K562 (cell line): Measurements from ENCODE around the gene ARHGAP24. TPM values are rescaled to one million over a fixed set of nuclear protein-coding genes. Genes with fewer than 3 reads are reported as not detected.

ENCODE experiments used
- ATAC-seq: fragments of 200-7000 bp; cut with Tn5 transposase; 3 replicates; pipeline ENCODE4 v1.9.1; 2020; ENCODE audit warnings: moderate library complexity
- BruUV-seq: library from RNA; stranded (reverse); fragments of 400-500 nt; replicated peaks from 2 replicates; lab custom pipeline; 2021; lab: Mats Ljungman, UMichigan
- CTCF ChIA-PET: fragments of 300-600 bp; formaldehyde crosslinking; extraction: SDS; loops from one replicate; lab custom pipeline; 2021; ENCODE audit warnings: low intra/inter-chr PET ratio; lab: Yijun Ruan, JAX
- POLR2A ChIA-PET: fragments of 300-600, 350-650 bp; sonication (Branson Sonifier 250); formaldehyde crosslinking; extraction: SDS; loops from one replicate; lab custom pipeline; 2021; ENCODE audit warnings: antibody characterized with exemption, inconsistent platforms; lab: Yijun Ruan, JAX
- DNase-seq, 4 experiments: peaks; one replicate each; pipeline versions ENCODE4 v3.0.0 to v3.0.0-alpha.2; 2011 to 2018; ENCODE audit warnings: low spot score in 3 of 4, mixed read lengths in 3 of 4; ENCODE audit errors: extremely low read depth in 1 of 4
- FAIRE-seq: peaks from 2 replicates; lab custom pipeline; 2011; peaks lifted over from hg19 to GRCh38; lab: Jason Lieb, UNC
- H2AFZ ChIP-seq: 2 replicates; pipeline ENCODE4 v1.6.0; 2011; ENCODE audit warnings: low read depth, low read length, control low read depth, inconsistent platforms
- H3K27ac ChIP-seq: fragments of 200-600 bp; 3 replicates; pipeline ENCODE4 v1.8.0; 2011; ENCODE audit warnings: low read depth, mild to moderate bottlenecking, control low read depth, inconsistent platforms, low read length, moderate library complexity, mixed read lengths; ENCODE audit errors: extremely low read depth
- H3K27me3 ChIP-seq, 2 experiments: fragments of 300-600 bp in 1 of 2; 2 replicates in 1 of 2; 3 replicates in 1 of 2; pipeline versions ENCODE4 v1.6.0 to v1.8.0; 2011; ENCODE audit warnings: inconsistent platforms in 2 of 2, low read length in 2 of 2, mild to moderate bottlenecking in 1 of 2, mixed read lengths in 1 of 2, moderate library complexity in 1 of 2; ENCODE audit not compliant: control insufficient read depth in 2 of 2, insufficient read depth in 2 of 2
- H3K36me3 ChIP-seq: fragments of 300-600 bp; 3 replicates; pipeline ENCODE4 v1.8.0; 2011; ENCODE audit warnings: mild to moderate bottlenecking, low read length, inconsistent platforms; ENCODE audit not compliant: control insufficient read depth, insufficient read depth
- H3K4me1 ChIP-seq, 2 experiments: fragments of 200-600 bp in 1 of 2; replicated peaks in 1 of 2; 2 replicates in 1 of 2; 3 replicates in 1 of 2; pipeline versions ENCODE4 v1.5.1 to v1.8.0; 2011; ENCODE audit warnings: inconsistent platforms in 2 of 2, low read length in 2 of 2, mild to moderate bottlenecking in 1 of 2, mixed read lengths in 1 of 2, moderate library complexity in 1 of 2; ENCODE audit not compliant: control insufficient read depth in 2 of 2, insufficient read depth in 2 of 2
- H3K4me2 ChIP-seq: 2 replicates; pipeline ENCODE4 v1.6.1; 2011; ENCODE audit warnings: low read length, control low read depth, inconsistent platforms, mixed read lengths; ENCODE audit not compliant: insufficient read depth
- H3K4me3 ChIP-seq: fragments of 200-600 bp; sonication (generic), shearing (Covaris generic); 2 replicates; pipeline ENCODE4 v1.5.1; 2016; ENCODE audit warnings: control low read depth, inconsistent platforms
- H3K79me2 ChIP-seq: fragments of 200-600 bp; 3 replicates; pipeline ENCODE4 v1.8.0; 2011; ENCODE audit warnings: low read length, inconsistent platforms; ENCODE audit not compliant: control insufficient read depth, insufficient read depth
- H3K9ac ChIP-seq, 2 experiments: 2 replicates each; pipeline versions ENCODE4 v1.6.0 to v1.6.1; 2011; ENCODE audit warnings: low read depth in 2 of 2, low read length in 2 of 2, control low read depth in 1 of 2, inconsistent platforms in 1 of 2, mild to moderate bottlenecking in 1 of 2, mixed read lengths in 1 of 2; ENCODE audit not compliant: insufficient read depth in 1 of 2
- H3K9me1 ChIP-seq: one replicate; pipeline ENCODE4 v1.6.0; 2011; ENCODE audit warnings: inconsistent platforms, mild to moderate bottlenecking, low read length, moderate library complexity; ENCODE audit not compliant: control insufficient read depth, insufficient read depth
- H3K9me3 ChIP-seq: replicated peaks from 2 replicates; pipeline ENCODE4 v1.5.1; 2011; ENCODE audit warnings: low read depth, low read length, inconsistent platforms; ENCODE audit not compliant: control insufficient read depth, insufficient read depth
- H4K20me1 ChIP-seq: replicated peaks from 2 replicates; pipeline ENCODE4 v1.6.1; 2011; ENCODE audit warnings: low read length, inconsistent platforms, mixed read lengths; ENCODE audit not compliant: control insufficient read depth, insufficient read depth
- BCOR ChIP-seq: fragments of 450-650 bp; IDR thresholded peaks from 2 replicates; pipeline ENCODE4 v1.6.1; 2016
- BHLHE40 ChIP-seq: IDR thresholded peaks from 2 replicates; pipeline ENCODE4 v1.6.1; 2011; ENCODE audit warnings: low read length, improper control_type of control experiment
- BRD9 ChIP-seq: fragments of 450-650 bp; IDR thresholded peaks from 2 replicates; pipeline ENCODE4 v1.6.1; 2018; ENCODE audit warnings: low read depth; ENCODE audit not compliant: partially characterized antibody
- HDAC6 ChIP-seq: IDR thresholded peaks from 2 replicates; pipeline ENCODE4 v1.6.1; 2012; ENCODE audit warnings: low read depth, mild to moderate bottlenecking, control low read depth, inconsistent platforms, low read length, moderate library complexity
- KLF1 ChIP-seq: fragments of 450-650 bp; IDR thresholded peaks from 2 replicates; pipeline ENCODE4 v1.6.1; 2016; ENCODE audit warnings: missing genetic modification characterization, missing compliant biosample characterization
- L3MBTL2 ChIP-seq: fragments of 450-650 bp; IDR thresholded peaks from 2 replicates; pipeline ENCODE4 v1.6.1; 2016; ENCODE audit warnings: mild to moderate bottlenecking, moderate library complexity
- NCOA6 ChIP-seq: fragments of 450-650 bp; IDR thresholded peaks from 2 replicates; pipeline ENCODE4 v1.6.1; 2017; ENCODE audit warnings: mild to moderate bottlenecking
- SRSF3 ChIP-seq: fragments of 200-400 bp; formaldehyde crosslinking; IDR thresholded peaks from 2 replicates; pipeline ENCODE4 v1.6.1; 2016; ENCODE audit warnings: mild to moderate bottlenecking, low read length, moderate library complexity; ENCODE audit not compliant: insufficient read depth
- ZKSCAN8 ChIP-seq: fragments of 200-800 bp; sonication (Bioruptor generic); IDR thresholded peaks from 2 replicates; pipeline ENCODE4 v1.6.1; 2016; ENCODE audit warnings: missing genetic modification characterization, missing compliant biosample characterization
- WGBS: fragments of 100-300 bp; shearing (Covaris generic); methylation state at CpG from one replicate; pipeline ENCODE4 v1.1.6; 2016; ENCODE audit warnings: low coverage, mixed read lengths; ENCODE audit not compliant: insufficient coverage; ENCODE audit errors: missing lambda C conversion rate; 5-methylcytosine and 5-hydroxymethylcytosine counted together
- in situ Hi-C: fragments of 300-500 bp; cut with MboI; formaldehyde crosslinking; loops from 4 replicates; pipeline ENCODE4 v1.15.0; 2018; ENCODE audit warnings: inconsistent platforms, mixed read lengths
- intact Hi-C: fragments of 100-400 bp; cut with micrococcal nuclease; formaldehyde crosslinking; loops from 2 replicates; pipeline ENCODE4 v1.14.2; 2022
- polyA plus RNA-seq, 8 experiments: library from polyadenylated mRNA; depleted of rRNA in 4 of 8; stranded (reverse) in 5 of 8; unstranded in 3 of 8; fragments of >200 nt; fragmentation: Nextera tagmentation in 2 of 8; fragmentation: Illumina TruSeq in 1 of 8; extraction: Ambion mirVana in 2 of 8; extraction: Trizol in 1 of 8; gene quantifications; 2 replicates each; pipeline versions ENCODE4 v1.2.1 to v1.2.3, GENCODE V29; 2011 to 2014; ENCODE audit warnings: inconsistent platforms in 1 of 8, missing spikeins in 1 of 8
- total RNA-seq, 7 experiments: library from RNA; depleted of rRNA in 6 of 7; stranded (reverse); fragments of >200 nt in 6 of 7; fragmentation: Illumina TruSeq in 2 of 7; extraction: Trizol in 2 of 7; gene quantifications; 2 replicates each; pipeline versions ENCODE4 v1.2.1 to v1.2.3, GENCODE V29; 2011 to 2021; ENCODE audit warnings: low replicate concordance in 1 of 7
- TF ChIP-seq, protein P1 (sequence below): fragments of 200-800 bp; sonication (Bioruptor generic); IDR thresholded peaks from 2 replicates; pipeline ENCODE4 v1.6.1; 2017; ENCODE audit warnings: missing genetic modification characterization, missing compliant biosample characterization

The ARHGAP24 gene
- total and polyA plus RNA-seq, 9 of the 15 experiments (the other 6 are each of a cell fraction or from before 2014, with no cell fraction given), result 8.0 to 22.6 (median 14.0) TPM

DNA sequence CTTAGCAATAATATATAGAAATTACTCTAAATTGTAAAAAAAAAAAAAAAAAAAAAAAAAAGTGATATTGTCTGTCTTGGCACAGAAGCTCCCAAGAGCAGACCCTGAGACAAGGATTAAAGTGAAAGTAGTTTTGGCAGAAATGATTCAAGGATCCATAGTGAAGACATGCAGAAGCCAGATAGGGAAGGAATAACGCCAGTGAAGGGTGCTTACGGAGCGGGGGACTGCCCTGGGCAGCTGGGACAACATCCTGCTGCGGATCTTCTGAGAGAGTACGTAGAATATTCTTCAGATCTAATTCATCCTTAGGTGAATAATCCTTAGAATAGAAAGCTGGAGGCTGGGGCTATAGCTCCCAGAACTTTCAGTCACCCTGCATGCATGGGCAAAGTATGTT, 39.8 kb downstream of the ARHGAP24 start:
- WGBS, result 1% methylated on average over 5 of the region's 5 CpGs
- no peak for ATAC-seq
- in situ Hi-C loops, result no loop called here
- no peak overlapping the region for H3K4me2 ChIP-seq
- no peaks in the 10 kb centered on the region for H3K36me3 ChIP-seq
- no peak overlapping the region for H3K4me3 ChIP-seq
- CTCF ChIA-PET, result no interaction called here
- H3K4me1 ChIP-seq, result no peaks in the 10 kb centered on the region
- no peak overlapping the region for H2AFZ ChIP-seq
- POLR2A ChIA-PET, result no interaction called here
- no TSS peak for BruUV-seq
- TF ChIP-seq SRSF3 (no peak), BRD9 (no peak), NCOA6 (no peak), ZKSCAN8 (CRISPR knock-in tag) (no peak), BCOR (no peak), L3MBTL2 (no peak), HDAC6 (no peak), BHLHE40 (no peak), KLF1 (no peak)
- TF ChIP-seq, protein P1, sequence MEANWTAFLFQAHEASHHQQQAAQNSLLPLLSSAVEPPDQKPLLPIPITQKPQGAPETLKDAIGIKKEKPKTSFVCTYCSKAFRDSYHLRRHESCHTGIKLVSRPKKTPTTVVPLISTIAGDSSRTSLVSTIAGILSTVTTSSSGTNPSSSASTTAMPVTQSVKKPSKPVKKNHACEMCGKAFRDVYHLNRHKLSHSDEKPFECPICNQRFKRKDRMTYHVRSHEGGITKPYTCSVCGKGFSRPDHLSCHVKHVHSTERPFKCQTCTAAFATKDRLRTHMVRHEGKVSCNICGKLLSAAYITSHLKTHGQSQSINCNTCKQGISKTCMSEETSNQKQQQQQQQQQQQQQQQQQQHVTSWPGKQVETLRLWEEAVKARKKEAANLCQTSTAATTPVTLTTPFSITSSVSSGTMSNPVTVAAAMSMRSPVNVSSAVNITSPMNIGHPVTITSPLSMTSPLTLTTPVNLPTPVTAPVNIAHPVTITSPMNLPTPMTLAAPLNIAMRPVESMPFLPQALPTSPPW, result no peak
- TF ChIP-seq, all 486 proteins: peak for 0
- no peak for FAIRE-seq
- no peak for DNase-seq
- H3K9ac ChIP-seq, result no peak overlapping the region
- H3K9me3 ChIP-seq, result no peaks in the 10 kb centered on the region
- H3K9me1 ChIP-seq, result no peaks in the 10 kb centered on the region
- no peaks in the 10 kb centered on the region for H4K20me1 ChIP-seq
- H3K79me2 ChIP-seq, result no peaks in the 10 kb centered on the region
- intact Hi-C loops, result loop anchor here (10.0 kb wide), 1 partner anchor 230 kb away; no protein-coding TSS in a partner anchor
- H3K27ac ChIP-seq, result no peak overlapping the region
- H3K27me3 ChIP-seq, result peaks cover 0 to 5% of the 10 kb centered on the region in 2 experiments; a peak in 2 of 5 replicates
